WTC11 (cell line): Measurements from ENCODE around the gene PTPN1. TPM values are rescaled to one million over a fixed set of nuclear protein-coding genes. Genes with fewer than 3 reads are reported as not detected.

ENCODE experiments used
- ATAC-seq: fragments of 200-7000 bp; cut with Tn5 transposase; 2 replicates; pipeline ENCODE4 v1.10.0; 2021; ENCODE audit warnings: mild to moderate bottlenecking, moderate library complexity
- CTCF ChIA-PET: fragments of 300-600 bp; sonication (Branson Sonifier 250); formaldehyde crosslinking; loops from one replicate; lab custom pipeline; 2021; ENCODE audit warnings: antibody characterized with exemption; lab: Charles Lee
- POLR2A ChIA-PET: fragments of 350-600 bp; sonication (Branson Sonifier 250); formaldehyde crosslinking; loops from one replicate; lab custom pipeline; 2021; ENCODE audit warnings: antibody characterized with exemption; lab: Charles Lee
- DNase-seq: peaks from one replicate; pipeline ENCODE4 v3.0.0; 2021; ENCODE audit warnings: low spot score
- H3K27ac Mint-ChIP-seq: 2 replicates; pipeline ENCODE4 v1.8.0; 2021; ENCODE audit warnings: mixed read lengths
- H3K27me3 Mint-ChIP-seq: 2 replicates; pipeline ENCODE4 v1.8.0; 2021; ENCODE audit warnings: low read depth, mild to moderate bottlenecking, moderate library complexity, mixed read lengths
- H3K36me3 Mint-ChIP-seq: 2 replicates; pipeline ENCODE4 v1.8.0; 2021; ENCODE audit warnings: mixed read lengths
- H3K4me1 Mint-ChIP-seq: 2 replicates; pipeline ENCODE4 v1.8.0; 2022; ENCODE audit warnings: mixed read lengths
- H3K4me3 Mint-ChIP-seq: 2 replicates; pipeline ENCODE4 v1.8.0; 2021; ENCODE audit warnings: mild to moderate bottlenecking, moderate library complexity, mixed read lengths
- H3K9me3 Mint-ChIP-seq: 2 replicates; pipeline ENCODE4 v1.8.0; 2021; ENCODE audit warnings: mixed read lengths
- ATF1 ChIP-seq: sonication (generic); formaldehyde crosslinking; IDR thresholded peaks from 2 replicates; pipeline ENCODE4 v1.8.1; 2023; ENCODE audit warnings: mild to moderate bottlenecking, moderate library complexity, missing genetic modification reagents
- CBFB ChIP-seq: sonication (generic); formaldehyde crosslinking; IDR thresholded peaks from 2 replicates; pipeline ENCODE4 v1.8.1; 2022; ENCODE audit warnings: mild to moderate bottlenecking, low read depth, missing genetic modification reagents
- ESRRA ChIP-seq: sonication (generic); formaldehyde crosslinking; IDR thresholded peaks from 2 replicates; pipeline ENCODE4 v1.8.1; 2022; ENCODE audit warnings: mild to moderate bottlenecking, missing genetic modification reagents, borderline replicate concordance
- FOXK1 ChIP-seq: sonication (generic); formaldehyde crosslinking; IDR thresholded peaks from 2 replicates; pipeline ENCODE4 v1.8.0; 2022; ENCODE audit warnings: mild to moderate bottlenecking, moderate library complexity, missing genetic modification reagents
- IRF2 ChIP-seq: sonication (generic); formaldehyde crosslinking; IDR thresholded peaks from 2 replicates; pipeline ENCODE4 v1.8.0; 2022; ENCODE audit warnings: low read depth, missing genetic modification reagents, borderline replicate concordance
- NFYB ChIP-seq: sonication (generic); formaldehyde crosslinking; conservative IDR thresholded peaks from 2 replicates; pipeline ENCODE4 v1.8.0; 2022; ENCODE audit warnings: low read depth, missing genetic modification reagents
- NR1H2 ChIP-seq: sonication (generic); formaldehyde crosslinking; IDR thresholded peaks from 2 replicates; pipeline ENCODE4 v1.9.0; 2021; ENCODE audit warnings: mild to moderate bottlenecking, moderate library complexity, missing genetic modification reagents
- NR2C2 ChIP-seq: sonication (generic); formaldehyde crosslinking; IDR thresholded peaks from 2 replicates; pipeline ENCODE4 v1.8.0; 2022; ENCODE audit warnings: mild to moderate bottlenecking, missing genetic modification reagents
- TCF7 ChIP-seq: sonication (generic); formaldehyde crosslinking; IDR thresholded peaks from 2 replicates; pipeline ENCODE4 v1.8.0; 2022; ENCODE audit warnings: mild to moderate bottlenecking, low read depth, missing genetic modification reagents, moderate library complexity
- TEAD4 ChIP-seq: sonication (generic); formaldehyde crosslinking; IDR thresholded peaks from 2 replicates; pipeline ENCODE4 v1.8.0; 2022; ENCODE audit warnings: mild to moderate bottlenecking, missing genetic modification reagents
- ZNF219 ChIP-seq: sonication (generic); formaldehyde crosslinking; IDR thresholded peaks from 2 replicates; pipeline ENCODE4 v1.8.0; 2023; ENCODE audit warnings: missing genetic modification reagents, mild to moderate bottlenecking, borderline replicate concordance
- ZNF317 ChIP-seq: sonication (generic); formaldehyde crosslinking; IDR thresholded peaks from 2 replicates; pipeline ENCODE4 v1.8.1; 2023; ENCODE audit warnings: low read depth, mild to moderate bottlenecking, moderate library complexity, missing genetic modification reagents, borderline replicate concordance
- total RNA-seq: library from RNA; stranded (reverse); gene quantifications from 3 replicates; pipeline ENCODE4 v1.2.3, GENCODE V29; 2021
- TF ChIP-seq, protein P1 (sequence below): fragments of 250-450 bp; sonication (Bioruptor Pico); IDR thresholded peaks from 2 replicates; pipeline ENCODE4 v1.9.0; 2021; ENCODE audit warnings: mild to moderate bottlenecking
- TF ChIP-seq, protein P2 (sequence below): sonication (generic); formaldehyde crosslinking; IDR thresholded peaks from 2 replicates; pipeline ENCODE4 v1.8.1; 2023; ENCODE audit warnings: mild to moderate bottlenecking, missing genetic modification reagents, borderline replicate concordance
- TF ChIP-seq, protein P3 (sequence below): sonication (generic); formaldehyde crosslinking; IDR thresholded peaks from 2 replicates; pipeline ENCODE4 v1.8.1; 2023; ENCODE audit warnings: mild to moderate bottlenecking, missing genetic modification reagents, moderate library complexity
- TF ChIP-seq, protein P4 (sequence below): fragments of 250-450 bp; sonication (Bioruptor Pico); IDR thresholded peaks from 2 replicates; pipeline ENCODE4 v1.9.0; 2021; ENCODE audit warnings: moderate library complexity, mild to moderate bottlenecking, inconsistent platforms, borderline replicate concordance
- TF ChIP-seq, protein P5 (sequence below): sonication (generic); formaldehyde crosslinking; conservative IDR thresholded peaks from 2 replicates; pipeline ENCODE4 v1.8.1; 2023; ENCODE audit warnings: mild to moderate bottlenecking, low read depth, missing genetic modification reagents, moderate library complexity
- TF ChIP-seq, protein P6 (sequence below): sonication (generic); formaldehyde crosslinking; IDR thresholded peaks from 2 replicates; pipeline ENCODE4 v1.8.1; 2023; ENCODE audit warnings: mild to moderate bottlenecking, missing genetic modification reagents
- TF ChIP-seq, protein P7 (sequence below): fragments of 250-450 bp; sonication (Bioruptor Pico); IDR thresholded peaks from 2 replicates; pipeline ENCODE4 v1.9.0; 2021; ENCODE audit warnings: mild to moderate bottlenecking
- TF ChIP-seq, protein P8 (sequence below): sonication (generic); formaldehyde crosslinking; IDR thresholded peaks from 2 replicates; pipeline ENCODE4 v1.8.1; 2022; ENCODE audit warnings: mild to moderate bottlenecking, moderate library complexity, missing genetic modification reagents

The PTPN1 gene
- total RNA-seq, 1 experiment from 2014 or later, result 29.4 TPM

- Mint-ChIP-seq H3K27ac (no peak overlapping the region), H3K4me1 (peaks cover 38% of the 10 kb centered on the region)
- POLR2A ChIA-PET, result no interaction called here
- DNase-seq (no peak), ATAC-seq (no peak)
- no peak for TF ChIP-seq CBFB
- TF ChIP-seq, protein P1, sequence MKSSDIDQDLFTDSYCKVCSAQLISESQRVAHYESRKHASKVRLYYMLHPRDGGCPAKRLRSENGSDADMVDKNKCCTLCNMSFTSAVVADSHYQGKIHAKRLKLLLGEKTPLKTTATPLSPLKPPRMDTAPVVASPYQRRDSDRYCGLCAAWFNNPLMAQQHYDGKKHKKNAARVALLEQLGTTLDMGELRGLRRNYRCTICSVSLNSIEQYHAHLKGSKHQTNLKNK (CRISPR knock-in tag), result no peak
- no peak for TF ChIP-seq TCF7 (CRISPR knock-in tag)
- TF ChIP-seq ZNF219 (CRISPR knock-in tag), result no peak
- no peak for TF ChIP-seq ATF1
- TF ChIP-seq, protein P2, sequence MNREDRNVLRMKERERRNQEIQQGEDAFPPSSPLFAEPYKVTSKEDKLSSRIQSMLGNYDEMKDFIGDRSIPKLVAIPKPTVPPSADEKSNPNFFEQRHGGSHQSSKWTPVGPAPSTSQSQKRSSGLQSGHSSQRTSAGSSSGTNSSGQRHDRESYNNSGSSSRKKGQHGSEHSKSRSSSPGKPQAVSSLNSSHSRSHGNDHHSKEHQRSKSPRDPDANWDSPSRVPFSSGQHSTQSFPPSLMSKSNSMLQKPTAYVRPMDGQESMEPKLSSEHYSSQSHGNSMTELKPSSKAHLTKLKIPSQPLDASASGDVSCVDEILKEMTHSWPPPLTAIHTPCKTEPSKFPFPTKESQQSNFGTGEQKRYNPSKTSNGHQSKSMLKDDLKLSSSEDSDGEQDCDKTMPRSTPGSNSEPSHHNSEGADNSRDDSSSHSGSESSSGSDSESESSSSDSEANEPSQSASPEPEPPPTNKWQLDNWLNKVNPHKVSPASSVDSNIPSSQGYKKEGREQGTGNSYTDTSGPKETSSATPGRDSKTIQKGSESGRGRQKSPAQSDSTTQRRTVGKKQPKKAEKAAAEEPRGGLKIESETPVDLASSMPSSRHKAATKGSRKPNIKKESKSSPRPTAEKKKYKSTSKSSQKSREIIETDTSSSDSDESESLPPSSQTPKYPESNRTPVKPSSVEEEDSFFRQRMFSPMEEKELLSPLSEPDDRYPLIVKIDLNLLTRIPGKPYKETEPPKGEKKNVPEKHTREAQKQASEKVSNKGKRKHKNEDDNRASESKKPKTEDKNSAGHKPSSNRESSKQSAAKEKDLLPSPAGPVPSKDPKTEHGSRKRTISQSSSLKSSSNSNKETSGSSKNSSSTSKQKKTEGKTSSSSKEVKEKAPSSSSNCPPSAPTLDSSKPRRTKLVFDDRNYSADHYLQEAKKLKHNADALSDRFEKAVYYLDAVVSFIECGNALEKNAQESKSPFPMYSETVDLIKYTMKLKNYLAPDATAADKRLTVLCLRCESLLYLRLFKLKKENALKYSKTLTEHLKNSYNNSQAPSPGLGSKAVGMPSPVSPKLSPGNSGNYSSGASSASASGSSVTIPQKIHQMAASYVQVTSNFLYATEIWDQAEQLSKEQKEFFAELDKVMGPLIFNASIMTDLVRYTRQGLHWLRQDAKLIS (CRISPR knock-in tag), result no peak
- TF ChIP-seq TEAD4 (CRISPR knock-in tag), result no peak
- TF ChIP-seq, protein P3, sequence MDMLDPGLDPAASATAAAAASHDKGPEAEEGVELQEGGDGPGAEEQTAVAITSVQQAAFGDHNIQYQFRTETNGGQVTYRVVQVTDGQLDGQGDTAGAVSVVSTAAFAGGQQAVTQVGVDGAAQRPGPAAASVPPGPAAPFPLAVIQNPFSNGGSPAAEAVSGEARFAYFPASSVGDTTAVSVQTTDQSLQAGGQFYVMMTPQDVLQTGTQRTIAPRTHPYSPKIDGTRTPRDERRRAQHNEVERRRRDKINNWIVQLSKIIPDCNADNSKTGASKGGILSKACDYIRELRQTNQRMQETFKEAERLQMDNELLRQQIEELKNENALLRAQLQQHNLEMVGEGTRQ, result no peak
- no peak for TF ChIP-seq NFYB (CRISPR knock-in tag)
- TF ChIP-seq, protein P4, sequence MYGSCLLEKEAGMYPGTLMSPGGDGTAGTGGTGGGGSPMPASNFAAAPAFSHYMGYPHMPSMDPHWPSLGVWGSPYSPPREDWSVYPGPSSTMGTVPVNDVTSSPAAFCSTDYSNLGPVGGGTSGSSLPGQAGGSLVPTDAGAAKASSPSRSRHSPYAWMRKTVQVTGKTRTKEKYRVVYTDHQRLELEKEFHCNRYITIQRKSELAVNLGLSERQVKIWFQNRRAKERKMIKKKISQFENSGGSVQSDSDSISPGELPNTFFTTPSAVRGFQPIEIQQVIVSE (CRISPR knock-in tag), result no peak
- TF ChIP-seq FOXK1 (CRISPR knock-in tag), result no peak
- TF ChIP-seq, all 79 proteins: peak for 0
- Mint-ChIP-seq H3K36me3 (no peaks in the 10 kb centered on the region), H3K4me3 (no peak overlapping the region), H3K27me3 (no peaks in the 10 kb centered on the region), H3K9me3 (no peaks in the 10 kb centered on the region)
- CTCF ChIA-PET, result interaction anchor here (0.9 to 2.5 kb wide), 5 partner anchors 13 to 349 kb away, joined by 3 to 7 read pairs (median 4); no protein-coding TSS in a partner anchor
Measured at GRCh38 chr20:50632236-50632635, 122.1 kb downstream of the PTPN1 start.

DNA sequence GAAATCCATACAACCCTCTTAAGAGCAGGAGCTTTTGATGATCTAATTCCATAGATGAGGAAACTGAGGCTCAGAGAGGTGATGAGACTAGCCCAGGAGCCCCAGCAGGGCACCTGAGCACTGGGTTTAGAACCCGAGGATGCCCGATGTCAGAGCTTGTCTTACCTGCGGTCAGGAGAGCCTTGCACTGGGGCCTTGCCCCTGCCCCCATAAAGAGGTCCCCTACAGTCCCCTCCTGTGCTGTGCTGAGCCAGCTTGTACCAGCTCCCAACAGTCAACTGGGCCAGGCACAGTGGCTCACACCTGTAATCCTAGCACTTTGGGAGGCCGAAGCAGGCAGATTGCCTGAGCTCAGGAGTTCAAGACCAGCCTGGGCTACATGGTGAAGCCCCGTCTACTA lies 122.5 kb downstream of the PTPN1 start:
- H3K36me3 Mint-ChIP-seq, result no peaks in the 10 kb centered on the region
- no peak for ATAC-seq
- peaks cover 41% of the 10 kb centered on the region for H3K4me1 Mint-ChIP-seq
- POLR2A ChIA-PET, result interaction anchor here (0.6 kb wide), 1 partner anchor 155 kb away, joined by 5 read pairs; no protein-coding TSS in a partner anchor
- no peak for DNase-seq
- no peak overlapping the region for H3K27ac Mint-ChIP-seq
- no peaks in the 10 kb centered on the region for H3K27me3 Mint-ChIP-seq
- H3K4me3 Mint-ChIP-seq, result no peak overlapping the region
- CTCF ChIA-PET, result interaction anchor here (0.9 to 2.5 kb wide), 8 partner anchors 12 to 348 kb away, joined by 3 to 9 read pairs (median 4); no protein-coding TSS in a partner anchor
- no peaks in the 10 kb centered on the region for H3K9me3 Mint-ChIP-seq
- TF ChIP-seq, protein P5, sequence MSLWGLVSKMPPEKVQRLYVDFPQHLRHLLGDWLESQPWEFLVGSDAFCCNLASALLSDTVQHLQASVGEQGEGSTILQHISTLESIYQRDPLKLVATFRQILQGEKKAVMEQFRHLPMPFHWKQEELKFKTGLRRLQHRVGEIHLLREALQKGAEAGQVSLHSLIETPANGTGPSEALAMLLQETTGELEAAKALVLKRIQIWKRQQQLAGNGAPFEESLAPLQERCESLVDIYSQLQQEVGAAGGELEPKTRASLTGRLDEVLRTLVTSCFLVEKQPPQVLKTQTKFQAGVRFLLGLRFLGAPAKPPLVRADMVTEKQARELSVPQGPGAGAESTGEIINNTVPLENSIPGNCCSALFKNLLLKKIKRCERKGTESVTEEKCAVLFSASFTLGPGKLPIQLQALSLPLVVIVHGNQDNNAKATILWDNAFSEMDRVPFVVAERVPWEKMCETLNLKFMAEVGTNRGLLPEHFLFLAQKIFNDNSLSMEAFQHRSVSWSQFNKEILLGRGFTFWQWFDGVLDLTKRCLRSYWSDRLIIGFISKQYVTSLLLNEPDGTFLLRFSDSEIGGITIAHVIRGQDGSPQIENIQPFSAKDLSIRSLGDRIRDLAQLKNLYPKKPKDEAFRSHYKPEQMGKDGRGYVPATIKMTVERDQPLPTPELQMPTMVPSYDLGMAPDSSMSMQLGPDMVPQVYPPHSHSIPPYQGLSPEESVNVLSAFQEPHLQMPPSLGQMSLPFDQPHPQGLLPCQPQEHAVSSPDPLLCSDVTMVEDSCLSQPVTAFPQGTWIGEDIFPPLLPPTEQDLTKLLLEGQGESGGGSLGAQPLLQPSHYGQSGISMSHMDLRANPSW (CRISPR knock-in tag), result no peak
- TF ChIP-seq, protein P6, sequence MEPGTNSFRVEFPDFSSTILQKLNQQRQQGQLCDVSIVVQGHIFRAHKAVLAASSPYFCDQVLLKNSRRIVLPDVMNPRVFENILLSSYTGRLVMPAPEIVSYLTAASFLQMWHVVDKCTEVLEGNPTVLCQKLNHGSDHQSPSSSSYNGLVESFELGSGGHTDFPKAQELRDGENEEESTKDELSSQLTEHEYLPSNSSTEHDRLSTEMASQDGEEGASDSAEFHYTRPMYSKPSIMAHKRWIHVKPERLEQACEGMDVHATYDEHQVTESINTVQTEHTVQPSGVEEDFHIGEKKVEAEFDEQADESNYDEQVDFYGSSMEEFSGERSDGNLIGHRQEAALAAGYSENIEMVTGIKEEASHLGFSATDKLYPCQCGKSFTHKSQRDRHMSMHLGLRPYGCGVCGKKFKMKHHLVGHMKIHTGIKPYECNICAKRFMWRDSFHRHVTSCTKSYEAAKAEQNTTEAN, result no peak
- TF ChIP-seq, protein P7, sequence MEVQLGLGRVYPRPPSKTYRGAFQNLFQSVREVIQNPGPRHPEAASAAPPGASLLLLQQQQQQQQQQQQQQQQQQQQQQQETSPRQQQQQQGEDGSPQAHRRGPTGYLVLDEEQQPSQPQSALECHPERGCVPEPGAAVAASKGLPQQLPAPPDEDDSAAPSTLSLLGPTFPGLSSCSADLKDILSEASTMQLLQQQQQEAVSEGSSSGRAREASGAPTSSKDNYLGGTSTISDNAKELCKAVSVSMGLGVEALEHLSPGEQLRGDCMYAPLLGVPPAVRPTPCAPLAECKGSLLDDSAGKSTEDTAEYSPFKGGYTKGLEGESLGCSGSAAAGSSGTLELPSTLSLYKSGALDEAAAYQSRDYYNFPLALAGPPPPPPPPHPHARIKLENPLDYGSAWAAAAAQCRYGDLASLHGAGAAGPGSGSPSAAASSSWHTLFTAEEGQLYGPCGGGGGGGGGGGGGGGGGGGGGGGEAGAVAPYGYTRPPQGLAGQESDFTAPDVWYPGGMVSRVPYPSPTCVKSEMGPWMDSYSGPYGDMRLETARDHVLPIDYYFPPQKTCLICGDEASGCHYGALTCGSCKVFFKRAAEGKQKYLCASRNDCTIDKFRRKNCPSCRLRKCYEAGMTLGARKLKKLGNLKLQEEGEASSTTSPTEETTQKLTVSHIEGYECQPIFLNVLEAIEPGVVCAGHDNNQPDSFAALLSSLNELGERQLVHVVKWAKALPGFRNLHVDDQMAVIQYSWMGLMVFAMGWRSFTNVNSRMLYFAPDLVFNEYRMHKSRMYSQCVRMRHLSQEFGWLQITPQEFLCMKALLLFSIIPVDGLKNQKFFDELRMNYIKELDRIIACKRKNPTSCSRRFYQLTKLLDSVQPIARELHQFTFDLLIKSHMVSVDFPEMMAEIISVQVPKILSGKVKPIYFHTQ (CRISPR knock-in tag), result no peak
- TF ChIP-seq ZNF317 (CRISPR knock-in tag) (no peak), FOXK1 (CRISPR knock-in tag) (no peak), NR1H2 (no peak), ESRRA (CRISPR knock-in tag) (no peak), ZNF219 (CRISPR knock-in tag) (no peak), NR2C2 (CRISPR knock-in tag) (no peak), IRF2 (CRISPR knock-in tag) (no peak), NFYB (CRISPR knock-in tag) (no peak)
- TF ChIP-seq, protein P8, sequence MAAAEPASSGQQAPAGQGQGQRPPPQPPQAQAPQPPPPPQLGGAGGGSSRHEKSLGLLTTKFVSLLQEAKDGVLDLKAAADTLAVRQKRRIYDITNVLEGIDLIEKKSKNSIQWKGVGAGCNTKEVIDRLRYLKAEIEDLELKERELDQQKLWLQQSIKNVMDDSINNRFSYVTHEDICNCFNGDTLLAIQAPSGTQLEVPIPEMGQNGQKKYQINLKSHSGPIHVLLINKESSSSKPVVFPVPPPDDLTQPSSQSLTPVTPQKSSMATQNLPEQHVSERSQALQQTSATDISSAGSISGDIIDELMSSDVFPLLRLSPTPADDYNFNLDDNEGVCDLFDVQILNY (CRISPR knock-in tag), result no peak
